ENCODE measurements around the gene MYH7B.

The MYH7B gene

DNA sequence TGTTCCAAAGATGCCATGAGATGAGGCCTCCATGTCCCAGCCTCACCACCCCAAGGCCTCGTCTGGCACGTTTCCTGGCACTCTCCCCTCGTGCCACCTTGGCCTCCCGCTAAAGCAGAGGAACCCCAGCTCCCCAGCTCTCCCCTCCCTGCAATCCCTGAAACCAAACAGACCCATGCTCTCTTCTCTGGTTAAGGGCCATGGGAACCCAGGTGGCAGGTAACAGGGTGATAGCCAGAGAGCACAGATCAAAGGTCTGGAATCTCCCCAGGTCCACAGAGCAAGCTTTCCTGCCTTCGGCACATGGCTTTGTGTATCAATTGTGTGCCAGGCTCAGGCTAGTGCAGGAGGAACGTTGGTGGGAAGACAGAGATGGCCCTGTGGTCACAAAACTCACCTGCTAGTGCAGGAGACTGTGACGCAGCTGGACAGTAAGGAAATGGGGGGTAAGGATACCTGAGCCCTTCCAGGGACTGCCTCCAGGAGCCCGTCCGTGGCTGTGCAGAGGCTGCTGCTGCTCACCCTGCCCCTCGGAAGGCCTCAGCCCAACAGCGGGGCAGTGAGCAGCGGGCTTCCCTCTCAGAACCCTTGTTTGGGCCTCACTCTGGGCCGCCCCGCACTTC lies 39.0 kb downstream of the MYH7B start:
- TF ChIP-seq ZFX (IDR thresholded peaks at IDR 0.05) = no peak
- TF ChIP-seq, protein P1, sequence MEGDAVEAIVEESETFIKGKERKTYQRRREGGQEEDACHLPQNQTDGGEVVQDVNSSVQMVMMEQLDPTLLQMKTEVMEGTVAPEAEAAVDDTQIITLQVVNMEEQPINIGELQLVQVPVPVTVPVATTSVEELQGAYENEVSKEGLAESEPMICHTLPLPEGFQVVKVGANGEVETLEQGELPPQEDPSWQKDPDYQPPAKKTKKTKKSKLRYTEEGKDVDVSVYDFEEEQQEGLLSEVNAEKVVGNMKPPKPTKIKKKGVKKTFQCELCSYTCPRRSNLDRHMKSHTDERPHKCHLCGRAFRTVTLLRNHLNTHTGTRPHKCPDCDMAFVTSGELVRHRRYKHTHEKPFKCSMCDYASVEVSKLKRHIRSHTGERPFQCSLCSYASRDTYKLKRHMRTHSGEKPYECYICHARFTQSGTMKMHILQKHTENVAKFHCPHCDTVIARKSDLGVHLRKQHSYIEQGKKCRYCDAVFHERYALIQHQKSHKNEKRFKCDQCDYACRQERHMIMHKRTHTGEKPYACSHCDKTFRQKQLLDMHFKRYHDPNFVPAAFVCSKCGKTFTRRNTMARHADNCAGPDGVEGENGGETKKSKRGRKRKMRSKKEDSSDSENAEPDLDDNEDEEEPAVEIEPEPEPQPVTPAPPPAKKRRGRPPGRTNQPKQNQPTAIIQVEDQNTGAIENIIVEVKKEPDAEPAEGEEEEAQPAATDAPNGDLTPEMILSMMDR (conservative IDR thresholded peaks at IDR 0.05) = no peak
- no peak overlapping the region for H3K27ac ChIP-seq

DNA sequence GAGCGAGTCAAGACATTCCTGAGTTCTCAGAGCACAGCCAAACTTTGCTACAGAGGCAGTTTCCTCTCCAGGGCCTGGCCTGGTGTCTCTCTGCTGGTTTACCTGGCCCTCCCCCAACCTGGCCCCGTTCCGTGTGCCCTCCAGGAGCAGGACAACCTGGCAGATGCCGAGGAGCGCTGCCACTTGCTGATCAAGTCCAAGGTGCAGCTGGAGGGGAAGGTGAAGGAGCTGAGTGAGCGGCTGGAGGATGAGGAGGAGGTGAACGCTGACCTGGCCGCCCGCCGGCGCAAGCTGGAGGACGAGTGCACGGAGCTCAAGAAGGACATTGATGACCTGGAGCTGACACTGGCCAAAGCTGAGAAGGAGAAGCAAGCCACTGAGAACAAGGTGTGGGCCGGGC lies 39.5 kb downstream of the MYH7B start:
- no peak overlapping the region for H3K27ac ChIP-seq
- TF ChIP-seq, protein P1 (conservative IDR thresholded peaks at IDR 0.05) = no peak
- TF ChIP-seq ZFX (IDR thresholded peaks at IDR 0.05) = no peak

DNA sequence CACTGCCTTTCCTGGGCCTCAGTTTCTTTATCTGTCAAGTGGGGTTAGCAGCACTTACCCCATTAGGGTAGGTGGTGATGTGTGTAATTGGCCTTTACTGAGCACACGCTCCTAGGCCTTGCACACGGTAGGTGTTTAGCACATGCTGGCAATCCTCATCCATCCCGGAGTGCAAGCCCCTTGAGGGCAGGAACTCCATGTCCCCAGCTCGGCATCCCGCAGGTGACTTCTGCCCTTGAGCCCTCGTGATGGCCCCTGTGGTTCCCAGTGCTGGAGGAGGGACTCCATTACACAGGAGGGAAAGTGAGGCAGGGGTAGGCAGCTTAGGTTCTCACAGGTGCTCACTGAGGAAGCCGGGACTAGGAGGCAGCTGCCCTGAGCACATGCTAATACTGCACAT lies 40.0 kb downstream of the MYH7B start:
- no peak overlapping the region for H3K27ac ChIP-seq
- TF ChIP-seq, protein P1 (conservative IDR thresholded peaks at IDR 0.05) = no peak
- TF ChIP-seq ZFX (IDR thresholded peaks at IDR 0.05) = no peak

DNA sequence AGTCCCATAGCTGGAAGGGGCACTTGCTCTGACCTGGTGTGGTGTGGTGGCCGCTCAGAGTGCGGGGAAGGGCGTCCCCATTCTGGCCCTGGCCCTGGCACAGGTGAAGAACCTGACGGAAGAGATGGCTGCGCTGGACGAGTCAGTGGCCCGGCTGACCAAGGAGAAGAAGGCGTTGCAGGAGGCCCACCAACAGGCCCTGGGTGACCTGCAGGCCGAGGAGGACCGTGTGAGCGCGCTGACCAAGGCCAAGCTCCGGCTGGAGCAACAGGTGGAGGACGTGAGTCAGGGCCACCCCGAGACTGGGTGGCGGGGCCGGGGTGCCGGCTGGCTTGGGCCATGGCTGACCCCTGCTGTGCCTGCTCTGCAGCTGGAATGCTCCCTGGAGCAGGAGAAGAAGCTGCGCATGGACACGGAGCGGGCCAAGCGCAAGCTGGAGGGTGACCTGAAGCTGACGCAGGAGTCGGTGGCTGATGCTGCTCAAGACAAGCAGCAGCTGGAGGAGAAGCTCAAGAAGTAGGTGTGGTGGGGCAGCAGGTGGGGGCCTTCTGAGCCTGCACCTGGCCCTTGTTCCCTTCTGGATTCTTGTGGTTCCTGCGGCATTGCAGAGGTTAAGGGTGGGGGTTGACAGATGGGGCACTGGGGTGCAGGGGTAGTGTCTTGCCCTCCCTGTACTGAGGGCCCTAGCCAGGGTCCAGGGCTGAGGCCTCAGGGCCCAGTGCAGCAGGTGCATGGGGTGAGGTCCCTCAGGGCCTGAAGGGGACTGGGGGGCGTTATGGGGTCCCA lies 40.8 kb downstream of the MYH7B start:
- TF ChIP-seq, protein P1 (conservative IDR thresholded peaks at IDR 0.05) = no peak
- TF ChIP-seq ZFX (IDR thresholded peaks at IDR 0.05) = no peak
- H3K27ac ChIP-seq = no peak overlapping the region

DNA sequence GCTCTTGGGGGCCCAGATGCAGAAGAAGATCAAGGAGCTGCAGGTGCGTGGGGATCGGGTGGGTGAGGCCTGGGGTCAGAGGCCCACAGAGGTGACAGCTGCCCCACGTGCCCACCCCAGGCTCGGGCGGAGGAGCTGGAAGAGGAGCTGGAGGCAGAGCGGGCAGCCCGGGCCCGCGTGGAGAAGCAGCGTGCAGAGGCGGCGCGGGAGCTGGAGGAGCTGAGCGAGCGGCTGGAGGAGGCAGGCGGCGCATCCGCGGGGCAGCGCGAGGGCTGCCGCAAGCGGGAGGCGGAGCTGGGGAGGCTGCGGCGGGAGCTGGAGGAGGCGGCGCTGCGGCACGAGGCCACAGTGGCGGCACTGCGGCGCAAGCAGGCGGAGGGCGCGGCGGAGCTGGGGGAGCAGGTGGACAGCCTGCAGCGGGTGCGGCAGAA lies 41.5 kb downstream of the MYH7B start:
- no peak overlapping the region for H3K27ac ChIP-seq
- no peak for TF ChIP-seq ZFX (IDR thresholded peaks at IDR 0.05)
- TF ChIP-seq, protein P1 (conservative IDR thresholded peaks at IDR 0.05) = no peak

DNA sequence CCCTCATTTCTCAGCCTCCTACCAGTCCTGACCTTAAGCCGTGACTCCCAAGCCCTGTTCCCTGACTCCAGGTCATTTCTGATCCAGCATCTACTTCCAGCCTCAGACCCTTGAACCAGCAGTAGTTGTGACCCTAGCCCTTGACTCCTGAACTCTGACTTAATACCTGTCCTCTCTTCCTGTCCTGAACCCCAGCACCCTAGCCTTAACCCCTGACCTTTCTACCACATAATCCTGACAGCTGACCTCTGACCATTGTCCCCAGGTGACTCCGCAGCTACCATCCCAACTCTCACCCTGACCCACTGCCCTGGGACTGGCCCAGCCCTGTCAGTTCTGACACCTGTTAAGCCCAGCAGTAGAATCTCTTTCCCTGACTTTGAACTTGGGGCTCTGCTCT lies 42.1 kb downstream of the MYH7B start:
- no peak overlapping the region for H3K27ac ChIP-seq
- no peak for TF ChIP-seq ZFX (IDR thresholded peaks at IDR 0.05)
- TF ChIP-seq, protein P1 (conservative IDR thresholded peaks at IDR 0.05) = no peak

DNA sequence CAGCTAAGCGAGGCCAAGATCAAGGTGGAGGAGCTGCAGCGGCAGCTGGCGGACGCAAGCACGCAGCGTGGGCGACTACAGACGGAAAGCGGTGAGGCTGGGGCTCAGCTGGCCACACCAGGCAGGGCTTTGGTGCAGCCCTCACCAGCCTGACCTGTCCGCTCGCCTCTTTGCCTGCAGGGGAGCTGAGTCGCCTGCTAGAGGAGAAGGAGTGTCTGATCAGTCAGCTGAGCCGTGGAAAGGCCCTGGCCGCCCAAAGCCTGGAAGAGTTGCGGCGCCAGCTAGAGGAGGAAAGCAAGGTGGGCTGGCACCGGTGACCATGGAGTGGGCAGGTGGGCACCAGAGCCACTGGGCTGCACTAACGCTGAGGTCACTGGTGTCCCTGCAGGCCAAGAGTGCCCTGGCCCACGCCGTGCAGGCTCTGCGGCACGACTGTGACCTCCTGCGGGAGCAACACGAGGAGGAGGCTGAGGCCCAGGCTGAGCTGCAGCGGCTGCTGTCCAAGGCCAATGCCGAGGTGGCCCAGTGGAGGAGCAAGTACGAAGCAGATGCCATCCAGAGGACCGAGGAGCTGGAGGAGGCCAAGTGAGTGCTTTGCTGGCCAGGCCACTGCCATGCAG lies 42.8 kb downstream of the MYH7B start:
- no peak for TF ChIP-seq ZFX (IDR thresholded peaks at IDR 0.05)
- TF ChIP-seq, protein P1 (conservative IDR thresholded peaks at IDR 0.05) = no peak
- no peak overlapping the region for H3K27ac ChIP-seq
